ENCODE results near the gene DOK5.

The DOK5 gene

GRCh38 chr20:54694516-54694915, 219.1 kb downstream of the DOK5 start:
- no peak for DNase-seq (ENCODE audit: low read depth)
- H3K4me3 ChIP-seq (ENCODE audit: low read depth, low read length), result no peak overlapping the region
- TF ChIP-seq CTCF (conservative IDR thresholded peaks at IDR 0.05; ENCODE audit: low read depth, low read length), result no peak

GRCh38 chr20:54698373-54698772, 223.0 kb downstream of the DOK5 start:
- no peak for TF ChIP-seq CTCF (conservative IDR thresholded peaks at IDR 0.05; ENCODE audit: low read depth, low read length)
- H3K4me3 ChIP-seq (ENCODE audit: low read depth, low read length), result no peak overlapping the region
- DNase-seq (ENCODE audit: low read depth), result no peak
